Neural cell (in vitro differentiated cells): ENCODE data around the gene DCC.

Experiments used
- CTCF ChIP-seq: fragments of 450-650 bp; IDR thresholded peaks from 2 replicates; pipeline ENCODE4 v1.5.1; 2014; ENCODE audit warnings: antibody characterized with exemption, mild to moderate bottlenecking, moderate library complexity; ENCODE audit not compliant: poor library complexity, severe bottlenecking
- POLR2AphosphoS5 ChIP-seq: IDR thresholded peaks from 2 replicates; pipeline ENCODE4 v1.6.1; 2012
- REST ChIP-seq: IDR thresholded peaks from 2 replicates; pipeline ENCODE4 v1.6.1; 2012; ENCODE audit warnings: borderline replicate concordance

GRCh38 chr18:52475325-52475724, 135.3 kb downstream of the DCC start:
- no peak for TF ChIP-seq CTCF
- TF ChIP-seq POLR2AphosphoS5, result no peak
- no peak for TF ChIP-seq REST
